ENCODE data around the gene TMEM238. TPM values are rescaled to one million over a fixed set of nuclear protein-coding genes. Genes with fewer than 3 reads are reported as not detected.
A peak's percentile ranks its signal among the peaks of the same experiment; 100 is the strongest.
"Not testable (repeated sequence)": the region's sequence is repeated elsewhere in the genome, so short reads cannot be mapped to it uniquely, and the experiment has no call there.

Gene TMEM238
- total RNA-seq, 1 experiment from 2014 or later, result 18.1 TPM

DNA sequence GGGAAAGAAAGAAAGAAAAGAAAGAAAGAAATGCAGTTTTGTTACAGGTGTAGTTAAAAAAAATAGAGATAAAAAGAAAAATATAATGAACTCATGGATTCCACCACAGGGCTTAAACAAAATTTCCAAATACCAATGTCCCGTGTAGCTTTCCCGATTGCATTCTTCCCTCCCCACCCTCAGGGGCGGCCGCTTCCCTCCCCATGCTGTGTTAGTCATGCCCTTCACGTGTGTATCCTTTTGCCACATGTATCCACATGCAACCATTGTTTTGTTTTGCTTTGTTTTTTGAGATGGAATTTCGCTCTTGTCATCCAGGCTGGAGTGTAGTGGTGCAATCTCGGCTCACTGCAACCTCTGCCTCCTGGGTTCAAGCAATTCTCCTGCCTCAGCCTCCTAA is 48.0 kb downstream of the TMEM238 start:
- ChIA-PET POLR2A (no interaction called here), CTCF (interaction anchor here (0.6 to 1.0 kb wide), 2 partner anchors 8 to 174 kb away, joined by 4 read pairs; no protein-coding TSS in a partner anchor)
- Mint-ChIP-seq H3K36me3 (ENCODE audit: insufficient read depth, unreplicated experiment) (peaks cover 24% of the 10 kb centered on the region), H3K27me3 (ENCODE audit: insufficient read depth, unreplicated experiment) (no peaks in the 10 kb centered on the region), H3K4me1 (ENCODE audit: low read depth, unreplicated experiment) (peaks cover 17% of the 10 kb centered on the region), H3K4me3 (ENCODE audit: unreplicated experiment) (no peak overlapping the region), H3K27ac (ENCODE audit: unreplicated experiment) (no peak overlapping the region), H3K9me3 (ENCODE audit: unreplicated experiment) (no peaks in the 10 kb centered on the region)
- H3K4me1 ChIP-seq, result peaks cover 10% of the 10 kb centered on the region; the same call in 1 of the 2 replicates
- no peaks in the 10 kb centered on the region for H3K36me3 ChIP-seq (ENCODE audit: control insufficient read depth, insufficient read depth, low read length)
- intact Hi-C loops (cut with micrococcal nuclease; ENCODE audit: unreplicated experiment), result no loop called here
- no peaks in the 10 kb centered on the region for H3K9me3 ChIP-seq
- H3K27me3 ChIP-seq (replicated peaks; ENCODE audit: control insufficient read depth, insufficient read depth, low read length), result no peaks in the 10 kb centered on the region
- BruUV-seq (replicated peaks), result no TSS peak
- DNase-seq, result no peak
- no peak for TF ChIP-seq CTCF (IDR thresholded peaks at IDR 0.05; ENCODE audit: insufficient read depth in 1 of 2, low read depth in 1 of 2, low read length in 1 of 2, severe bottlenecking in 1 of 2, unreplicated experiment in 1 of 2)
- no peak overlapping the region for H3K4me3 ChIP-seq (ENCODE audit: low read depth, low read length)

- DNase-seq, result peak; percentile 63 to 82
- no peak for TF ChIP-seq CTCF (IDR thresholded peaks at IDR 0.05; ENCODE audit: insufficient read depth in 1 of 2, low read depth in 1 of 2, low read length in 1 of 2, severe bottlenecking in 1 of 2, unreplicated experiment in 1 of 2)
- Mint-ChIP-seq H3K27me3 (ENCODE audit: insufficient read depth, unreplicated experiment) (no peaks in the 10 kb centered on the region), H3K4me1 (ENCODE audit: low read depth, unreplicated experiment) (peaks cover 15% of the 10 kb centered on the region), H3K4me3 (ENCODE audit: unreplicated experiment) (peak overlapping the region; percentile 46), H3K27ac (ENCODE audit: unreplicated experiment) (peak overlapping the region; percentile 50), H3K36me3 (ENCODE audit: insufficient read depth, unreplicated experiment) (peaks cover 12% of the 10 kb centered on the region), H3K9me3 (ENCODE audit: unreplicated experiment) (no peaks in the 10 kb centered on the region)
- POLR2A ChIA-PET, result no interaction called here
- Histone ChIP-seq H3K9me3 (no peaks in the 10 kb centered on the region), H3K4me1 (peaks cover 5% of the 10 kb centered on the region; the same call in 1 of the 2 replicates), H3K4me3 (ENCODE audit: low read depth, low read length) (no peak overlapping the region), H3K27me3 (replicated peaks; ENCODE audit: control insufficient read depth, insufficient read depth, low read length) (no peaks in the 10 kb centered on the region), H3K36me3 (ENCODE audit: control insufficient read depth, insufficient read depth, low read length) (no peaks in the 10 kb centered on the region)
- no TSS peak for BruUV-seq (replicated peaks)
- CTCF ChIA-PET, result interaction anchor here (1.1 kb wide), 1 partner anchor 32 kb away, joined by 4 read pairs; no protein-coding TSS in a partner anchor
- intact Hi-C loops (cut with micrococcal nuclease; ENCODE audit: unreplicated experiment), result no loop called here
These were observed 50.2 kb downstream of the TMEM238 start for GRCh38 chr19:55333870-55334269.

DNA sequence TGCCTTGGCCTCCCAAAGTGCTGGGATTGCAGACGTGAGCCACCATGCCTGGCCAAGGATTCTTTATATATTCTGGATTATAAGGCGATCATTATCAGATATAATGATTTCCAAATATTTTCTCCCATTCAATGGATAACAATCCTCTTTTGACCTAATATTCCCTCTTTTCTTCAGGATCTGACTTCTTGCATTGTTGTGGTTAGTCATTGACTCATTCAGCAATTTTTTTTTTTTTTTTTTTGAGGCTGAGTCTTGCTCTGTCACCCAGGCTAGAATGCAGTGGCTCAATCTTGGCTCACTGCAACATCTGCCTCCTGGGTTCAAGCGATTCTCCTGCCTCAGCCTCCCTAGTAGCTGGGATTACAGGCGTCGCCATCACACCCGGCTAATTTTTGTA is 54.3 kb downstream of the TMEM238 start:
- CTCF ChIA-PET; H3K4me1 ChIP-seq; POLR2A ChIA-PET; intact Hi-C loops (cut with micrococcal nuclease; ENCODE audit: unreplicated experiment); H3K27ac Mint-ChIP-seq (ENCODE audit: unreplicated experiment); H3K9me3 Mint-ChIP-seq (ENCODE audit: unreplicated experiment); H3K36me3 ChIP-seq (ENCODE audit: control insufficient read depth, insufficient read depth, low read length); BruUV-seq (replicated peaks); H3K27me3 Mint-ChIP-seq (ENCODE audit: insufficient read depth, unreplicated experiment); H3K27me3 ChIP-seq (replicated peaks; ENCODE audit: control insufficient read depth, insufficient read depth, low read length); H3K4me3 Mint-ChIP-seq (ENCODE audit: unreplicated experiment); H3K4me3 ChIP-seq (ENCODE audit: low read depth, low read length); DNase-seq; H3K9me3 ChIP-seq: not testable (repeated sequence)
- Mint-ChIP-seq H3K36me3 (ENCODE audit: insufficient read depth, unreplicated experiment) (peaks cover 12% of the 10 kb centered on the region), H3K4me1 (ENCODE audit: low read depth, unreplicated experiment) (peaks cover 16% of the 10 kb centered on the region)

Other genes starting within 250 kb of the TMEM238 start
- gene TNNT1, start 235.1 kb downstream of the TMEM238 start, total RNA-seq (2022), result 11.8 and 18.0 TPM in 2 replicates
- gene TNNI3, start 226.6 kb downstream of the TMEM238 start, total RNA-seq (2022), result 2.9 and 4.2 TPM in 2 replicates
- 0.45 and 0.91 TPM in 2 replicates for gene DNAAF3, start 217.7 kb downstream of the TMEM238 start, total RNA-seq (2022)
- gene SYT5, start 204.0 kb downstream of the TMEM238 start, total RNA-seq (2022), result not detected in 2 replicates
- gene PTPRH, start 174.8 kb downstream of the TMEM238 start, total RNA-seq (2022), result 2.3 and 2.7 TPM in 2 replicates
- 18.0 and 21.2 TPM in 2 replicates for gene TMEM86B, start 155.5 kb downstream of the TMEM238 start, total RNA-seq (2022)
- gene PPP6R1, start 125.3 kb downstream of the TMEM238 start, total RNA-seq (2022), result 113 and 118 TPM in 2 replicates
- gene HSPBP1, start 104.2 kb downstream of the TMEM238 start, total RNA-seq (2022), result 69.6 and 71.4 TPM in 2 replicates
- gene BRSK1, start 100.3 kb downstream of the TMEM238 start, total RNA-seq (2022), result 24.6 and 28.6 TPM in 2 replicates
- gene TMEM150B, start 59.0 kb downstream of the TMEM238 start, total RNA-seq (2022), result 1.6 and 3.4 TPM in 2 replicates
- 25.8 and 26.3 TPM in 2 replicates for gene KMT5C, start 44.4 kb downstream of the TMEM238 start, total RNA-seq (2022)
- 0.27 and 0.35 TPM in 2 replicates for gene COX6B2, start 29.6 kb downstream of the TMEM238 start, total RNA-seq (2022)
- gene GARIN5B, start 21.0 kb downstream of the TMEM238 start, total RNA-seq (2022), result not detected in 2 replicates
- gene IL11, start 13.8 kb downstream of the TMEM238 start, total RNA-seq (2022), result 0.70 and 1.1 TPM in 2 replicates
- not detected in 2 replicates for gene TMEM190, start 7.5 kb downstream of the TMEM238 start, total RNA-seq (2022)
- 2,048 and 2,146 TPM in 2 replicates for gene RPL28, start 1.6 kb upstream of the TMEM238 start, total RNA-seq (2022)
- gene UBE2S, start 23.5 kb upstream of the TMEM238 start, total RNA-seq (2022), result 279 and 293 TPM in 2 replicates
- not detected in 2 replicates for gene SHISA7, start 59.0 kb upstream of the TMEM238 start, total RNA-seq (2022)
- gene ISOC2, start 77.3 kb upstream of the TMEM238 start, total RNA-seq (2022), result 40.6 and 49.6 TPM in 2 replicates
- not detected in 2 replicates for gene C19orf85, start 80.5 kb upstream of the TMEM238 start, total RNA-seq (2022)
- gene ZNF628, start 92.3 kb upstream of the TMEM238 start, total RNA-seq (2022), result 12.3 and 13.9 TPM in 2 replicates
- gene NAT14, start 100.9 kb upstream of the TMEM238 start, total RNA-seq (2022), result 40.9 and 45.2 TPM in 2 replicates
- gene SSC5D, start 104.1 kb upstream of the TMEM238 start, total RNA-seq (2022), result 0.58 and 0.86 TPM in 2 replicates
- not detected in 2 replicates for gene SBK2, start 152.8 kb upstream of the TMEM238 start, total RNA-seq (2022)
- 2.3 and 2.4 TPM in 2 replicates for gene SBK3, start 161.3 kb upstream of the TMEM238 start, total RNA-seq (2022)
- 26.5 and 30.4 TPM in 2 replicates for gene ZNF579, start 196.6 kb upstream of the TMEM238 start, total RNA-seq (2022)
- gene FIZ1, start 215.2 kb upstream of the TMEM238 start, total RNA-seq (2022), result 27.2 and 27.7 TPM in 2 replicates
- gene ZNF524, start 216.0 kb upstream of the TMEM238 start, total RNA-seq (2022), result 10.8 and 11.1 TPM in 2 replicates
- gene ZNF865, start 221.4 kb upstream of the TMEM238 start, total RNA-seq (2022), result 13.2 and 14.5 TPM in 2 replicates
- gene ZNF784, start 240.3 kb upstream of the TMEM238 start, total RNA-seq (2022), result 8.5 and 10.2 TPM in 2 replicates